ENCODE results near the gene RGS14.
"Not testable (repeated sequence)": the region's sequence is repeated elsewhere in the genome, so short reads cannot be mapped to it uniquely, and the experiment has no call there.

The RGS14 gene

DNA sequence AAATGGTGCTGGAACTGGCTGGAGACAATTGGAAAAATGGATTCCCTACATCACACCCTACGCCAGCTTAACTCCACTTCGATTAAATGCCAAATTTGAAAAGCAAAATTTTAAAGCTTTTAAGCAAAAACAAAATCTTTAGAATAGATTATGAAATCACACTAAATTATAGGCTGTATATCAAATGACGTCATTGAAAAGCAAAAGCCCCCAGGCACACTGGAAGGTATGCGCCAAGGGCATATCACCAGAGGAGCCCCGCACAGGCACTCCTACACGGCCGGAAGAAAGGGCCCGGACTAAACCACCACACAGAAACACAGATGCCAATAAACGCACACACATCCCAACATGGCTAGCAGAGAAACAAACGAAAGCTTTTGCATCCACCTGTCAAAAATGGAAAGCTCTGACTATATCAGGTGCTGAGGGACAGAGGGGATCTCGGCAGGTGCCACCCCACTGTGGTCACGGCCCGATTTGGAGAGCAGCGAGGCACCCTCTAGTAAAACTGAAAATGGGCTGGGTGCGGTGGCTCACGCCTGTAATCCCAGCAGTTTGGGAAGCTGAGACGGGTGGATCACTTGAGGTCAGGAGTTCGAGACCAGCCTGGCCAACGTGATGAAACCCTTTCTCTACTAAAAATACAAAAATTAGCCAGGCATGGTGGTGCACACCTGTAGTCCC is 29.0 kb upstream of the RGS14 start:
- no peak for DNase-seq

DNA sequence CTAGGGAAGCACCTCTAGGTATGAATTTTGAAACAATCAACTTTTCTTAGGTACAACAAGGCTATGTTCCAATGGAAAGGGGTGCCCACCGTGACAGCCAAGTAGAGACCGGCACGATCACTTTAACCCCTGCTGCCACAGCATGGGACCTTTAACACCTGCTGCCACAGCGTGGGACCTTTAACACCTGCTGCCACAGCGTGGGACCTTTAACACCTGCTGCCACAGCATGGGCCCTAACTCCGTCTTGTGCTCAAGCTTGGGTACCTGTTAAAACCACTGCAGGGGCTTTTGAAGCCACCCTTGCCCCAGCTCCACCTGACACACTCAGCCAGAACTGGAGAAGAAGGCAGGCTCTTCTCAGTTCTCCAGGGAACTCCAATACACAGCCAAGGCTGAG is 27.8 kb upstream of the RGS14 start:
- no peak for DNase-seq

GRCh38 chr5:177330991-177331842 is 26.5 kb upstream of the RGS14 start:
- no peak for DNase-seq

DNA sequence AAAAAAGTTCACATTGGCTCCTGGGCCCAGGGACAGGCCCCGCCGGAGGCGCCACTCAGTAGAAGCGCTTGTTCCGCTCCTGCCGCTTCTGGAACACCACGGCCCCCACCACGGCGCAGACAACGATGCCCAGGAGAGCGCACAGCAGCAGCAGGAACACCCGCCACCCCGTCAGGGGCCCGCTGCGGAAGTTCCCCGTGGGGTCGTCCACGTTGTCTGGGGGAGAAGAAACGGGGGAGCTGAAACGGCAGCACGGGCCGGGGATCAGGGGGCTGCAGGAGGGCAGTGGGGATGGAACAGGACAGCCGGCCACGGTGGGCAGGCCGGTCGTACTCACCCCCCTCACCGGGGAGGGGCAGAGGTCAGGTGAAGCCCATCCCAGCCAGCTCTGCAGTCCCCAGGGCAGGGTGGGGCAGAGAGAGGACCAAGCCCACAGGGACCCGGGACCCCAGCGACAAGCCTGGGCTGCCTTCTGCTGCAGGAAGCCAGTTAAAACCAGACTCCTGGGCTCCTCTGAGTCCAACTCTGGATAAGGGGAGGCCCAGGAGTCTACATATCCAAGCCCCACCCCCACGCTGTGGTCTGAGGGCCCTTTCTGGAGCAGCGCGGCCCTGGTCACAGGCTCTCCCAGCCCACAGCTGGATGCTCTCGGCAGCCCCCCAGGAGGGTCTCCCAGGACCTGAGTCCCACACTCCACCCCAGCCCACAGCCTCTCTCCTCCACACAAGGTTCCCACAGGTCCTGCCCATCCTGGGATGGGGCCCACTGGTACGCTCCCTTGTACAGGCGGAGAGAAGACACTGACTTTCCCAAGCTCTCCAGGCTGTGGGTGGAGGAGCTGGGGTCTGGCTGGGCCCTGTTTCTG is 25.5 kb upstream of the RGS14 start:
- DNase-seq, result no peak

DNA sequence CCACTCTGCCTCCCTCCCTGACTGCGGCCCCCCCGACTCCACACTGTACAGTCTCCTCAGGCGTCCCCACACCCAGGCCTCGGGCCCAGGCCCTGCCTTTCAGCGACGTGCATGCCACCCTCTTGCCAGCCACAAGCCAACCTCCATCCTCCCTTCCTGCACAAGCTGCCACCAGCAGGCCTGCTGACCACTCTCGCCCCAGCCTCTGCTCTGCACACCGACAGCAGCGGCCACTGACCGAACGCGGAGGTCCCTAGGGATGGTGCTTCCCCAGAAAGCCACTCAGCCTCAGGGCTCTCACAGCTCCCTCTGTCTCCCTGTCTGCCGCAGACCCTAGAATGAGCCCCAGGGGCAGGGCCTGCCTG is 24.8 kb upstream of the RGS14 start:
- DNase-seq, result no peak

DNA sequence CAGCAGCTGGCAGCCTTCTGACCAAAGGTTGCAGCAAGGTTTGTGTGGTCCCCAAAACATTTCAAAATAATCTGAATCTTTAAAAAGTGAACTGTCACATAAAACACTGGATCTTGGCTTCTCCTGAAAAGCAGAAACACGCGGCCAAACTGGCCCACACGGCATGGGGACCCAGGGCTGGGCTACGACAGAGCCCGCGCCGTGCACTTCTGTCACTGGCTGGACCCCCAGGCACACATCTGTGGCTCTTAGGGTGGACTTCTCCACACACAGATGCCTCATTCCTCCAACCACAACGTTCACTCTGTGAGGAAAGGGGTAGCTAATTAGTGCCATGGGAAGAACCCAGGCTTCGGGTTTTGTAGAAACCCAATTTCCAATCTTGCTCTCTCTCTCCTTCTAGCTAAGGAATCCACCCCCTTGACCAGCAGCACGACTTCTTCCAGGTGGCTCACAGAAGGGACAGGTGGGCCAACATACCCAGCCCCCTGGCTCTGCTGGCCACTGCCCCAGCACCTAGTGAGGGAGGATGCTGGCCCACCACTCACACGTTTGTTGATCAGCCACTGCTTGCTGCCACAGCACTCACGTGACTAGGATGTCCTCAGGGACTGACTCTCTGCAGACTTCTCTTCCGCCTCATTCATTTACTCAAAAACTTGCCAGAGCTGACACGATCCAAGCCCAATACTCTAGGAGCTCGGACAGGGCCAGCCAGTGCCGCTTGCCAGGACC is 24.1 kb upstream of the RGS14 start:
- no peak for DNase-seq

DNA sequence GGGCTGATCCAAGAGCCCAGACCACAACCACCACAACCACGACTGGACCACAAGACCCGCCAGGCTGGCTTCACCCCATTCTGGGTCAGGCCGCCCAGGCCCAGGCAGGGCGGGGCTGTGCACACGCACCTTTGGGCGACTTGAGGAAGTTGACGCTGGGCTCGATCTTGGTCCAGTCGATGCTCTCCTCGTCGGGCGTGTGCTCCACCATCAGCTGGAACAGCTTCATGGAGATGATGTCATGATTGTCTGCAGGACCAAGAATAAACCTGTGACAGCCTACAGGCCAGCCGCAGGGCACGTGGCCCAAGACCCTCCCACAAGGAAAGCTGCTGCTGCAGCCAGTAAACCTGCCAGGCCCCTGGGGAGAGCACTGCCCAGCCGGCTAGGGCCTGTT is 23.6 kb upstream of the RGS14 start:
- DNase-seq, result no peak

GRCh38 chr5:177334781-177335700 is 22.7 kb upstream of the RGS14 start:
- no peak for DNase-seq

GRCh38 chr5:177335701-177336065 is 22.0 kb upstream of the RGS14 start:
- no peak for DNase-seq

GRCh38 chr5:177336112-177336511 is 21.6 kb upstream of the RGS14 start:
- DNase-seq, result no peak

DNA sequence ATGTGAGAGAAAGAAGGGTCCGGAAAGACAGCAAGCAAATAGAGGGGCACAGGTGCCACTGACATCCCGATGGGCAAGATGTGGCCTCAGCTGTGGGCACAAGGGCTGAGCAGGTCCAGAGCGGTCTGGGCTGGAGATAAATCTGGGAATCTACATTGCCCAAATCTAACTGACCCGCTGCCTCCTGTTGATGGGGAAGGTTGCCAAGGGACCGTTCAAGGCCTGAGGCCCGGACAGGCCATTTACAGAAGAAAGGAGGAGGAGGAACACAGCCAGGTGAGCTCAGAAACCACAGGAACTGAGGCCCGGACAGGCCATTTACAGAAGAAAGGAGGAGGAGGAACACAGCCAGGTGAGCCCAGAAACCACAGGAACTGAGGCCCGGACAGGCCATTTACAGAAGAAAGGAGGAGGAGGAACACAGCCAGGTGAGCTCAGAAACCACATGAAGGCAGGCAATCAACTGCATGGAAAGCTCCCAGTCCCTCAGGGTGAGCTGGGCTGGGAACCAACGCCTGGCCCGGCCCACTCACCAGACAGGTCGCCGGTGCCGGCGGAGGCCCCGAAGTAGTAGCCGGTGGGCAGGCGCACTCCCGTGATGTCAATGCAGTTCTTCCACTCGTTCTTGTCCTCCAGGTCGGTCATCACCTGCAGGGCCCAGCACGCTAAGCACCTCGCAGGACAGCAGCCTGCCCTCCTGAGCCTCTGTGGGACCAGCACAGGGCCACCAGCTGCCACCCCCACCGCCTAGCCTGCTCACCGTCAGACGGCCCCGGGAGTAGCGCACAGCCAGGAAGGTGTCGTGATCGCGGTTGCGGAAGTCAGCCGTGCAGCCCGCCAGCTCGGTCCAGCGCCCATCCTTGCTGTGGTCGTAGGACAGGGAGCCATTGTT is 20.9 kb upstream of the RGS14 start:
- DNase-seq, result no peak

GRCh38 chr5:177338251-177339106 is 19.2 kb upstream of the RGS14 start:
- DNase-seq, result no peak

GRCh38 chr5:177339107-177339638 is 18.6 kb upstream of the RGS14 start:
- DNase-seq, result no peak

GRCh38 chr5:177343000-177343399 is 14.7 kb upstream of the RGS14 start:
- not testable (repeated sequence) for DNase-seq

- DNase-seq, result no peak
Observed at GRCh38 chr5:177343777-177344176, 13.9 kb upstream of the RGS14 start.

DNA sequence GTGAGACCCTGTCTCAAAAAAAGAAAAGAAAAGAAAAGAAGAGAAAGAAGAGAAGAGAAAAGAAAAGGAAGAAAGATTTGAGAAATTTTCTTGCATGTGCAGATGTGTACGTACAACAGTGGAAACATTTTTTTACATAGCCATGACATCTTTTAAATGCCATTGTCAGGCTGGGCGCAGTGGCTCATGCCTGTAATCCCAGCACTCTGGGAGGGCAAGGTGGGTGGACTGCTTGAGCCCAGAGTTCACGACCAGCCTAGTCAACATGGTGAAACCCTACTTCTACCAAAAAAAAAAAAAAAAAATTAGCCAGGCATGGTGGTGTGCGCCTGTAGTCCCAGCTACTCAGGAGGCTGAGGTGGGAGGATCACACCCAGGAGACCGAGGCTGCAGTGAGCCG is 12.8 kb upstream of the RGS14 start:
- DNase-seq, result no peak

GRCh38 chr5:177346820-177347219 is 10.9 kb upstream of the RGS14 start:
- no peak for DNase-seq

- DNase-seq, result no peak
Observed at GRCh38 chr5:177347699-177348098, 10.0 kb upstream of the RGS14 start.

DNA sequence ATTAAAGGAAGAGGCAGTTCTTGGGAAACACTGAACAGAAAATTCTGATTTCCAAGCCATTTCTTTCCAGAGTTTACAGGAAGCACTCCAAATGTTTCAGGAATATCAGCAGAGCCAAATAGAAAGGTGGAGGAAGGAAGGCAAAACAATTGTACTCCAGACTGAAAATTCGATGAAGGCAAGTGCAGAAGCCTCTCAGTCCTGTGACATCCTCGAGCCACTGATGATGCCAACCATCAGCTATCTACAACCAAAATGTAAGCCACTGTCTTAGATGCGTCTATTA is 8.4 kb upstream of the RGS14 start:
- no peak for DNase-seq

DNA sequence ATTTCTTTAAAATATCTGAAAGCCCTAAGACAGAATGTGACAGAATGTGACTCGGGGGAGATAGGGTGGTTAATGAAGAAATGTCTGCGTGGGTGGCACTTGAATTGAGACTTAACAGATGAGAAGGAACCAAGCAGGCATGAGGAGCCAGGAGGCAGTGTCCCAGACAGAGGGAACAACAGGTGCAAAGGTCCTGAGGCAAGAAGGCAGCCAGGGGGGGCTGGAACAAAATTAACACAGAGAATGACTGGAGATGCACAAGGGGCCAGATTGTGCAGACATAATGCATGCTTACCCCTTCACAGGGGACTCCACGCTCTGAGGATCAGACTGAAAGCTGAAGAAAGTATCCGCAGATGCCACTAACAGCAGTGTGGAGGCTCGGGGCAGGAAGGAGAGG is 8.0 kb upstream of the RGS14 start:
- no peak for DNase-seq
